Ureter (tissue), 1 donor: ENCODE data around the gene ADAMTS8. TPM values are rescaled to one million over a fixed set of nuclear protein-coding genes. Genes with fewer than 3 reads are reported as not detected.

Source experiments
- DNase-seq: peaks from one replicate; pipeline ENCODE4 v3.0.0-alpha.2; 2020; ENCODE audit warnings: low spot score
- total RNA-seq: library from RNA; stranded (reverse); gene quantifications from one replicate; pipeline ENCODE4 v1.2.4, GENCODE V29; 2023
- donor health status: DM: yes; HTN: yes; CAD: no.

ADAMTS8 gene
- total RNA-seq, 1 donor from 2014 or later: 1.2 TPM

DNA sequence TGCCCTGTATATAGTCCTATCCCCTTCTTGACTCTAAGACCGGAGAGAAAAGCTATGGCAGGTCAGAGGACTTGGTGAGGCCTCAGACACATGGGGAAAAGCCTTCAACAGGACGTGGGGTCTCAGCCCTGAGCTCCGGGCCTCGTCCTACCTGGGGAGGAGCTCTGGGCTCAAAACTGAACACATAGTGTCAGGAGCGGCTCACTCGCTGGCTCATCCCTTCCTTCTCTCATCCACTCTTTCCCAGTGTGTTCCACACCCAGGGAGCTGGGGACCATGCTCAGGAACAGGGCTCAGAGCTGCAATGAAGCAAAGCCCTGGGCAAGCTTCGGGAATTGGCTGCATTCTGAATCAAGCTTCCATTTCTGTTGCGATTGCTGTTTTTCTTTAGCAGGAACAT lies 34.5 kb upstream of the ADAMTS8 start:
- DNase-seq: no peak

DNA sequence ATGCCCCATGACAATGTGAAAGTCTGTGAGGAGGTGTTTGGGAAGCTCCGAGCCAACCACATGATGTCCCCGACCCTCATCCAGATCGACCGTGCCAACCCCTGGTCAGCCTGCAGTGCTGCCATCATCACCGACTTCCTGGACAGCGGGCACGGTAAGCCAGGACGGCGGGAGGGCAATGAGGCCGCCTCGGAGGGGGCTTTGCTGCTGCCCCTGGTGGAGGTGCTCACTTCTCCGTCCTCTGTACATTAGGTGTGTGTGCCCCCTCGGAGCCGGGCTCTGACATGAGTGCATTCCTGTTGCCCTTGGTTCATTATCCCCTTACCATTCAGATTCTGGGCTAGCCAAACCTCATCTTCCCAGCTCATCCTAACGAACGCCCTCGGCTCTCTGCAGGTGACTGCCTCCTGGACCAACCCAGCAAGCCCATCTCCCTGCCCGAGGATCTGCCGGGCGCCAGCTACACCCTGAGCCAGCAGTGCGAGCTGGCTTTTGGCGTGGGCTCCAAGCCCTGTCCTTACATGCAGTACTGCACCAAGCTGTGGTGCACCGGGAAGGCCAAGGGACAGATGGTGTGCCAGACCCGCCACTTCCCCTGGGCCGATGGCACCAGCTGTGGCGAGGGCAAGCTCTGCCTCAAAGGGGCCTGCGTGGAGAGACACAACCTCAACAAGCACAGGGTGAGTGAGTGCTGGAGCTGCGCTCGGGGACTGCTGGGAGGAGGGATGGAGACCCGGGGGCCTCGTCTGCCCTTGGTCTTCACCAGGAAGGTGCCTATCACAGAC lies 33.9 kb upstream of the ADAMTS8 start:
- no peak for DNase-seq

DNA sequence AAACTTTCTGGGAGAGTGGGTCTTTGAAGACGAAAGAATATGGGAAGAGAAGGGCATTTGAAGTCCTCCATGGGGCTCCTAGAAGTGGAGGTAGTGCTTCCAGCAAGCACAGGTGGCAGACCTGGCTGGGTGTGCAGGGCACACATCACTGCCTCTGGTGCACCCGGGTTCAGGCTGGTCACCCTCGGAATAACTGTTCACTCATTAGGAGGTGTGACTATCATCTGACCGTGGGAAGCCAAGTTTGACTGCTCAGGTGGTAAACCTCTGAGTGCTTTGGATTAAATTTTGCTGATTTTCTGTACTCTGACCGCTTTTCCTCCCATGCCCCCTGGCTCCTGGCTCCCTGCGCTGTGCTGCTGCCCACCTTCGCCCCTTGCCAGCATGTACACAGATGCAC lies 31.1 kb upstream of the ADAMTS8 start:
- DNase-seq: no peak

DNA sequence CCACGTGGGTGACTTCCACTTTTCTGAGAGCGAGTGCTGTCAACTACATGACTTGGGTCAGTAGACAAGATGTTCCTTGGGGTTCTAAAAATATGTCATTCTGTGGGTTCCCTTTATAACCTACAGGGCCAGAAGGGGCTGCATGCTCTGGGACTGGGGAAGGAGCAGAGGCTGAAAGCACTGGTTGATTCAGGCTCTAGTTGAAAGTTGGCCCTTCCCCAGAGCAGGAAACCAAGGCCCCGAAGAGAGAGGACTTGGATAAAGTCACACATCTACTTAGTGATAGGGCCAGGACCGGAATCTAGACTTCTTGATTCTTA lies 30.0 kb upstream of the ADAMTS8 start:
- no peak for DNase-seq

DNA sequence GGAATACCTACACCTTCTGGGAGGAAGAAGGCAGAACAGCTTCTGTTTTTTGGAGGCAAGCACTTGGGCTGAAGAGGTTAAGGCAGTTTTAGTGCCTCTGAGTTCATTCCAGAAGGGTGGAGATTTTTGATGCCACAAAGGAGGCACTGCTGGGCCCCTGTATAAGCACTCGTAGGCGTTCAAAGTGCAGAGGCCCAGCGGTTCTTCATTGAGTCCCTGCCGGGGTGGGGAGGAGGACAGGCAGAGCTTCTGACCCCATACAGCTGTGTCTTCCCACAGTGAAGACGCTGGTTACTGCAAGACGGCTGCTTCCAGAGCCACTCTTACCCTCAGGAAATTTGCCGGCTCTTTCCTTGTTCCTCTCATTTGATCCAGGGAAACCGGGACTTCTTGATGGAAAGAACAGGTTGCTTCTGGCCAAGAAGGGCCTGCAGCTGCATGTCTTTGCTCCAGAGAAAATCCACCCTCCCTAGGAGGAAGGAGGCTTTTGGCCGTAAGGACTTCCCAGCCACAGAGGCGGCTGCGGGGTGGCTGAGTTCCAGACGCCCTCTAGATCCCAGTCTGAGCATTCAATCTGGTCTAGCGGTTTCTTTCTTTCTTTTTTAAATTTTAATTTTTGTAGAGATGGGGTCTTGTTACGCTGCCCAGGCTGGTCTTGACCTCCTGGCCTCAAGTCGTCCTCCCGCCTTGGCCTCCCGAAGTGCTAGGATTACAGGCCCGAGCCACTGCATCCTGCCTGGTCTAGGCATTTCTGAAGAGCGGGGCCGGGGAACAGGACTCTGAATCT lies 29.4 kb upstream of the ADAMTS8 start:
- no peak for DNase-seq

DNA sequence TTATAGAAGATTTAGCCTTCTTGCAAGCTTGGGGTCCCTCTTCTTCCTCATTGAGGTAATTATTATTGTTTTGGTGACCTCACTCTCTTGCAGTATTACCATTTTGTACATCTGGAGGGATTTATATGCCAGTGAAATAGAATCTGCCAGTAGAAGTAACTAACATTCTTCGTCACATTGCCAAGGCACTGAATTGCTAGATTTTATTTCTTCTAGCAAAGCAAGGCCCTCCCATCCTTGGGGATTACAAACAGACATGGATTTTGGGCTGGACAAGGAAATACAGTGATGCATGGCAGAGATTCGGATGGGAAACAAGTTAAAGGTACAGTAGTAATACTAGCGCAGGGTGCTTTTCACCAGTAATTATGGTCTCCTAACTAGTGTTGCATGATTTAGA lies 27.9 kb upstream of the ADAMTS8 start:
- no peak for DNase-seq

DNA sequence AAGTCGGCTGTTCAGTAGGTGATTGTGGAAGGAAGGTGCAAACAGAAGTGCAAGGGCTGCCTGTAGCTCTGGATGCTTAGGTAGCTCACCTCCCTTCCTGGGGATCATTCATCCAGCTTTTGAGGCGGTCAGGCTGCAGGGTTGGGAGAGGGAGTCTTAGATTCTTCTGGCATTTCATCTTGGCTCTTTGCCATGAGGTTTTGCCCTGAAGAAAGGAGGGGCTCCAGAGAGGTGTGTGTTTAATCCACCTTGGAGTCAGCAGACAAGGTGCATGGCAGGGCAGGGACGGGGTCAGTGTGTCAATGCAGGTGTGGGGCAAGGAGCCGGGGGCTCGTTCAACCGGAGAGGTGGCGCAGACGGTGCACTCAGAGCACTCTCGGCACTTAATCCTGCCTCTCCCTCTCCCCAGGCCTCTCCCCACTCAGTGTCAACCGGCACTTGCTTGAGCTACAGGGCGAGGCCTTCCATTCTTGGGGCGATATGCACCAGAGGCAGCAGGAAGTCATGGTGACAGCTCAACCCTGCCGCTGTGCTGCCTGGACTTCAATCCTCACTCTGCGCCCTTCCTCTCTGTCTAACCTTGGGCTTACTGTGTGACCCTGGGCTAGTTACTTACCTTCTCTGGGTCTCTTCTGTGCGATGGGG lies 27.2 kb upstream of the ADAMTS8 start:
- no peak for DNase-seq

DNA sequence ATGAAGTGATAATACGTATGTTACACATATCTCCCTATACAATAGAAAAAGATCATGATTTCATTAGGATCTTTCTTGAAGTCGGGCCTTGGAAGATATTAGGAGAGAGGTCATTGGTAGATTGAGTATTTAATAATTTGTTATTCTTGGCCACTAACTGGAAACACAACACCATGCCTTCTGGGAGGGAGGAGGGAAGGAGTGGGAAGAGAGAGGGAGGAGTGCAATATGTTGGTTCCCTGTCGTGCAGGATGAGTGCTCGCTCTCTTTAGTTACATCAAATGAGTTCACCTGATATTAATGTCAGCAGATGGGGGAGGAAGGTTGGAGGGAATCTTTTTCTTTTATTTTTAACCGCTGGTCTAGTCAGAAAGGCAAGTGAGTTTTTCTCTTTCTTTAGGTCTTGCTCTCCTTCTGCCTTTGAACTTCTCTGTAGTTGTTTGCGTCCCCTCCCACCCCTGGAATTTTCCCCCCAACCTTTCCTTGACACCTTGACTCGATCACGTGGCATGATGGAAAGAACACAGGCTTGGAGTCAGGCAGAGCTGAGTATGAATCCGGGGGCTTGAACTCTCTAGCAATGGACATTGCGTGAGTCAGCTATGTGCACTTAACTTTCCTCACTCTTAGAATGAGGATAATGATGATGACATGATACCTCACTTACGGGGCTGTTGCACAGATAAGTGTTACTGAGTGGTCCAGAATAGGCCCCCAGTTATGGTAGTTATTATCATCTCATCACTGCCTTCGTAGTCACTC lies 26.3 kb upstream of the ADAMTS8 start:
- DNase-seq: no peak

DNA sequence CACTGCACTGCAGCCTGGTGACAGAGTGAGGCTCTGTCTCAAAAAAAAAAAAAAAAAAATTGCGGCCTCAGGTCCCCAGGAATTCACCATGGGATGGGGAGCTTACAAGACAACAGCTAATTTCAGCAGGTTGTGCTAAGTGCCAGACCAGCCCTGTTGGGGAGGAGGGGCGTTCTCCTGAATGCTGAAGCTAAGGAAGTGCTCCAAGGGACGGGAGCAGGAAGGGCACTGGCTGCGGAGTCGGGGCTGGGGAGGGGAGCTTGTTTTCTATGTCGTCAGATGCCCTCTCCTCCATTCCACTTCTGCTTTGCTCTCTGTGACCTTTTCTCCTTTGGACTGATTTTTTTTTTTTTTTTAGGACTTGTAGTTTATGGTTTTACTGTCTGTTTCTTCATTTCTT lies 24.5 kb upstream of the ADAMTS8 start:
- no peak for DNase-seq

DNA sequence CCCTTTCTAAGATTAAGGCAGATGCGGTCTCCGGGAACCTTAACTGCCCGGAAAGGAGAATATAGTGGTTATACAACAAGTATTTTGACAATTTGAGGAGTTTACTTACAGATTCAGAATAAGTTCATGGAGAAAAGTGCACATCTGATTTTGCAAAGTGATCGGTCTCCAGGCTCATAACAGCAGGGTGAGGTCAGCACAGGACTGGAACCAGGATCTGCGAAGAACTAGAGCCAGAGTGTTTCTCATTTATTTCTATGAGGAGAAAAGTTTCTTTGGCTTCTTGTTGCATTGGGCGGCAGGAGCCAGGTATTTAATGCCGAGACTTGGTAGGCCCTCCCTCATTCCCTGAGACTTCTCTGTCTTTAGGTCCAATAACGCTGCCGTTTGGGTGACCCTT lies 23.8 kb upstream of the ADAMTS8 start:
- DNase-seq: no peak

DNA sequence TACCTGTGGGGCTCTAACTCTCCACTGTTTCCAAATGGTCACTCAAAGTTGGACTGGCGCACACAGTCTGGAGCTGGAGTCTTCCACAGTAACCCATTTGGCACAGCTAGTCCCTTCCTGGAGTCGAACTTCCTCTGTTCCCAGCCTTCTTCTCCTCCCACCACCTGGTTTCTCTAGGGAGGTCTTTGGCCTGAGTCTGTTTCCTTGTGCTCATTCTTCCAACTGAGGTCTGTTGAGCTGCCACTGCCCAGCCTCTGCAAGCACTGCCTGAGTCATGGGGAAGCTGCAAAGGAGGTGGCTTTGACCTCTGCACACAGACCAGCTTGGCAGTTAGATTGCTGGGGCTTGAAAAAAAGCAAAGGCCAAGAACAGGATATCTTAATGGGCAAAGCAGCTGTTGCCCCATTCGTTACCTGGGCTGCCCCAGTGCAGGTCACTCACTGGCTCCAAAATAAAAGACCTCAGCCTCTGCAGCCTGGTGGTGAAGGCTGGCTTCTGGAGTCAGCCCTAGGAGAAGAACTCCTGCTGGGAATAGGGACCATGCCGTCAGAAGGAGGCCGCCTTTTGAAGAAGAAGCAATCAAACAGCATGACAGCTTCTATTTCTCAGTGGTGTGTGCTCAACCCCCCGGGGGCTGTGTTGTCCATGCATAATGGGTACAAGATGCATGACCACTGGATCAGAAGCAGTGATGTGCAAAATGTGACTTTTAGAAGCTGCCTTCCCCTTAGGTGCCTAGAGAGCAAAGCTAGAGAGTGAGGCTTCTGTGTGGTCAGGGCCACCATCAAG lies 23.0 kb upstream of the ADAMTS8 start:
- no peak for DNase-seq

DNA sequence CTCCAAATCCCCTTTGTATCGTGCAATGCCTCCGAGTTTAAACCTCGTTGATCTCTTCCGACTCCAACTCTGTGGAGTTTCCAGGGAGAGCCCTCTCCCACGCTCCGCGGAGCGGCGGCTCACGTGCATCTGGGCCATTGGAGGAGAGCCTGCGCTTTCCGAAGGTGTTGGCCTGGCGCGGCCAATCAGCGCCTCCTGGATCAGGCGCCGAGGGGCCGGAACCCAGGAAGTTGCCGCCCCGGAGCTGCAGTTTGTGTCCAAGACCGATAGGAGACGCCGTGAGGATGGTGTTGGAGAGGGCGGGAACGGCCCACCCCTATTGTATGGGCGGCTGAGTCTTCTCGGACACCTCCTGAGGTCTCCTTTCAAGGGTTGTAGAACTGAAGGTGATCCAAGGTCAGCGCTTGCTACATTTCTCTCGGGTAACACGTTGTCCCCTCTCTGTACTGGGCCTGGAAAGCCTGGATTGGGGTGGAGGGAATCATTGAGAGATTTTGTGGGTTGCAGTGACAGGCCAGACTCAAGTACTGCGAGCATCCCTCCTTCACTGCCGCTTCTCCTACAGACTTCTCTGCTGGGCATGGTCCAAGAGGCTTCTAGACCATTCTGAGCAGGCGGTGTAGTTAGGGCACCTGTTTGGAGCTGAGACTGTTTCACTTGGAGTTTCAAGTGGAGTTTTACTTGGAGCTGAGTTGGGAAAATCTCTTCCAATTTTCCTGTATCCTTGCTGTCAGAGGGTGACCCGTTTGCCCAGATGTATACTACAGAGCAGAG lies 21.8 kb upstream of the ADAMTS8 start:
- DNase-seq: peak; percentile 86

DNA sequence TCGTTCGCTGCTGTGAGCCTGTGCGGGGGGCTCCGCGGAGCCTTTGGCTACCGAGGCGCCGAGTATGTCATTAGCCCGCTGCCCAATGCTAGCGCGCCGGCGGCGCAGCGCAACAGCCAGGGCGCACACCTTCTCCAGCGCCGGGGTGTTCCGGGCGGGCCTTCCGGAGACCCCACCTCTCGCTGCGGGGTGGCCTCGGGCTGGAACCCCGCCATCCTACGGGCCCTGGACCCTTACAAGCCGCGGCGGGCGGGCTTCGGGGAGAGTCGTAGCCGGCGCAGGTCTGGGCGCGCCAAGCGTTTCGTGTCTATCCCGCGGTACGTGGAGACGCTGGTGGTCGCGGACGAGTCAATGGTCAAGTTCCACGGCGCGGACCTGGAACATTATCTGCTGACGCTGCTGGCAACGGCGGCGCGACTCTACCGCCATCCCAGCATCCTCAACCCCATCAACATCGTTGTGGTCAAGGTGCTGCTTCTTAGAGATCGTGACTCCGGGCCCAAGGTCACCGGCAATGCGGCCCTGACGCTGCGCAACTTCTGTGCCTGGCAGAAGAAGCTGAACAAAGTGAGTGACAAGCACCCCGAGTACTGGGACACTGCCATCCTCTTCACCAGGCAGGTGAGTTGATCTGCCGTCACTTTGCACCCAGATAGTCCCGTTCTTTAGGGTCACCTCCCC lies 21.0 kb upstream of the ADAMTS8 start:
- DNase-seq: no peak

DNA sequence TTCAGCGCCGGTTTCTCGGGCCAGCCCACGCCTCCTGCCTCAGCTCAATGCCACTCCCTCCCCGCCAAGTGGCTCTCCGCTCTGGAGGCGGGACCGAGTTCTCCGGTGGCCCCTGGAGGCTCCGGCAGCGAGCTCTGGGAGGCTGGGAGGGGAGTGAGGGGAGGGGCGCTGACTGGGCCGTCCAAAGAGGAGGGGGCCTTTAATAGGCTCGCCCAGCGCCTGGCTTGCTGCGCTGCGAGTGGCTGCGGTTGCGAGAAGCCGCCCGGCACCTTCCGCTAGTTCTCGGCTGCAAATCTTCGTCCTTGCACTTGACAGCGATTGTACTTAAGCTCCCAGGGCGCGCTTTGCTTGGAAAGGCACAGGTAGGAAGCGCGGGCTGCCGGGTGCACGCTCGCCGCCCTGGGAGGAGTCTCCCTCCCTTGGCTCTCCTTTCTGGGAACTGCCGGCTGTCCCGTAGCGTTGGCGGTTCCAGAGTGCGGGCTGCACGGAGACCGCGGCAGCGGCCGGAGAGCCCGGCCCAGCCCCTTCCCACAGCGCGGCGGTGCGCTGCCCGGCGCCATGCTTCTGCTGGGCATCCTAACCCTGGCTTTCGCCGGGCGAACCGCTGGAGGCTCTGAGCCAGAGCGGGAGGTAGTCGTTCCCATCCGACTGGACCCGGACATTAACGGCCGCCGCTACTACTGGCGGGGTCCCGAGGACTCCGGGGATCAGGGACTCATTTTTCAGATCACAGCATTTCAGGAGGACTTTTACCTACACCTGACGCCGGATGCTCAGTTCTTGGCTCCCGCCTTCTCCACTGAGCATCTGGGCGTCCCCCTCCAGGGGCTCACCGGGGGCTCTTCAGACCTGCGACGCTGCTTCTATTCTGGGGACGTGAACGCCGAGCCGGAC lies 20.3 kb upstream of the ADAMTS8 start, which contains the start of gene ADAMTS15:
TSS of gene ADAMTS15 (plus strand) at position 230 of the 894 bp plus-strand sequence. CDS start at position 559, 329 bp downstream.
- DNase-seq: peak; percentile 83

DNA sequence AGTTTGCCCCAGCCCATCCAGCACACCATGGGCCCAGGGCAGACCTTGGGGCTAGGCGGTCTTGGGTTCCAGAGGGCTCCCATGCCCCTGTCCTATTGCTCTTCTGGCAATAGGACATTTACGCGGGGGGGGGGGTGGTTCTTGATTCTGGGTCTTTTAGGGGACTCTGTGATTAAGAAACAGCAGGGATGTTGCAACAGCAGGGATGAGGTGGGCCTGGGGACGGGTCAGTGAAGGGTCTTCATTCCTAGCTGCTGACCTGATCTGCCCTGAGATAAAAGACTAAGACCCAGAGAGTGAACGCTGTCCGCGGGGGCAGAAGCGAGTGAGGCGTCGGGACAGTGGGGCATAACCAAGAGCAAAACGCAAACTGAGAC lies 19.6 kb upstream of the ADAMTS8 start:
- no peak for DNase-seq

DNA sequence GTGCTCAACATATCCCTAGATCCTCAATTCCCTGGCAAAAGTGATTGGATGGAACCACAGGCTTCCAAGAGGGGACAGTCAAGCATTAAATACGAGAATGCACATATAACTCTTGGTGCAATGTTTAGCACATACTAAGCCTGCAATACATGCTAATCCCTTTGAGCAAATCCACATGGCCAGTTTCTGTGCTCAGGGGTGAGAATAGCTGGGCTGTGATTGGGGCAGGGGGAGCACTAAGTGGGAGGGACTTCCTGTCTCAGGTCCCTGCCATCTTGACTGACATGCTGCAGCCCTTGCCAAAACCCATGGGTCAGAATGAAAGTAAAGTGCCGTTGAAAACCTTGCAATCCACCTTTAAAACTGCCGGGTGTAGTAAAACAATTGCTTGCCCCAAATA lies 17.4 kb upstream of the ADAMTS8 start:
- no peak for DNase-seq

DNA sequence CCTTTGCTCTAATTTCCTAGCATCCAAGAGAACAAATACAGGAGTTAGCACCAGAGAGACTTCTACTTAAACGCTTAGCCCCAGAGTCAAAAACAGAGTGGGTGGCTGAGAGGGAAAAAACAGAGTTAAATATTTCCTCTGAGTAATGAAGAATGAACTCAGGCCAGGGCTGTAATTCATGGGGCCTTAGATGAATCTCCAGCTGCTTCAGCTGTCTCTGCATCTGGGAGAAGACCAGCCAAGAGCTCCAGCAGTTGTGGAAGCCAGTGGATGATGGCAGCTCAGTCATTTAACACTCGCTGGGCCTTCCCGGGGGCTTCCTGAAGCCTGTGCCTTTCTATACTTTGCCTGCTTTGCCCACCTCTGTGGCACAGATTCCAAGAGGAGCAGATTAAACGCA lies 14.3 kb upstream of the ADAMTS8 start:
- no peak for DNase-seq

DNA sequence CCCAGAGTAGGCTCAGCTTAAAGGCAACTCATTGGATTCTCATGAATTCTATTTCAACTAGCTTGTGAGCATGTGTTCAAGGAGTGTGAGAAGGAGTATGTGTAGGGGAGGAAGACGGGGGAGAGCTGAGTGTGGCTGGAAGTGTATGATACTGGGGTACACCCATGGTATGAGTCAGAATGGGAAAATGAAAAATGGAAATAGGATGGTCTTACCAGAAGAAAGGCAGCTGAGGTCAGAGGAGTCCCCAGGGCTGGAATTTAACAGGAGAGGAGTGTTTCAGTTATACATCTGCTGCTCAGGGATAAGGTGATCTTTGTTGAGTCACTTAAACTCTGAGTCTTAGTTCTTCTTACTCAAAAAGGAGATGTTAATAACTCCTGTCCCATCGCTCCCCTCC lies 13.3 kb upstream of the ADAMTS8 start:
- DNase-seq: no peak

DNA sequence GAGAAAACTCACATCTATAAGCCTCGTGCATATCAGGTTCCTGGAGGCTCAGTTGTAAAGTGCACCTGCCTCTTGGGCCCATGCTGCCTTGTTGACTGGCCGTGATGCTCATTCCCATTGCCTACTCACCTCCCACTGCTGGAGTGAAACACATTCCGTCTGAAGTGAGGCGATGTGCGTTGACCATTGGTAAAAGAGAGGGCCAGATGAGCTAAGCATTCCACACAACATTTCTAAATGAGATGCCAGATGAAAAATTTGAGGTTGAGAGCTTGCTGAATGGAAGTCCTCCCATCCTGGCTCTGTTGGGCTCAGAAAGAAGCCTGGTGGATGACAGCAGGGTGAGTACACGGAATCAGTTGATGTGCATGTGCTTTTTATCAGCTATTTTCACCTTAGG lies 11.5 kb upstream of the ADAMTS8 start:
- no peak for DNase-seq
